Right lobe of liver (tissue), 4 donors: ENCODE measurements around the gene UTP15.

Experiments used
- POLR2A ChIP-seq: fragments of 450-650 bp; IDR thresholded peaks from one replicate; pipeline ENCODE4 v1.6.1; 2017; ENCODE audit warnings: antibody characterized with exemption, mild to moderate bottlenecking
- TF ChIP-seq, protein P1 (sequence below), 4 donors: fragments of 200-600 bp in 3 of 4; fragments of 450-650 bp in 1 of 4; IDR thresholded peaks; one replicate each; pipeline versions ENCODE4 v1.5.1 to v1.8.0; 2016 to 2022; ENCODE audit warnings: antibody characterized with exemption in 4 of 4, mild to moderate bottlenecking in 2 of 4
- donor health status: DM: no; HTN: no; CAD: no.
- donor health status: DM: no; HTN: no; CAD: no.
- donor health status: DM: no; HTN: yes; CAD: no.

DNA sequence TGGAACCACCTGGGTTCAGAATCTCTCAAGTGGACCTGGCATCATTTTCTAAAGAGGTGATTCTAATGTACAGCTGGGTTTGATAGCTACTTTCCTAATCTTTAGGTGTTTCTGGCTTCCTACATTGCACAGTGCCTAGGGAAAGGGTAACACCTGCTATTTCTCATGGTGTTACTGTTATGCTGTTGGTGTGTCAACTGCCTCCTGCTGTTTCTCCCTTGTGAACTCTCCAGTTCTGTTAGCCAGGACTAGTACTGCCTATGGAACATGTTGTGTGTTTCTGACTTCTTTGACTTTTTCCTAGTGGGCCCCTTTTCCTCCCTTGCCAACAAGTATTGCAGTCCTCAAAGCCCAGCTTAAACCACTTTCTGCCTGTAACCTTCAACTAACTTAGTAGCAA lies 66.0 kb downstream of the UTP15 start:
- TF ChIP-seq, protein P1, sequence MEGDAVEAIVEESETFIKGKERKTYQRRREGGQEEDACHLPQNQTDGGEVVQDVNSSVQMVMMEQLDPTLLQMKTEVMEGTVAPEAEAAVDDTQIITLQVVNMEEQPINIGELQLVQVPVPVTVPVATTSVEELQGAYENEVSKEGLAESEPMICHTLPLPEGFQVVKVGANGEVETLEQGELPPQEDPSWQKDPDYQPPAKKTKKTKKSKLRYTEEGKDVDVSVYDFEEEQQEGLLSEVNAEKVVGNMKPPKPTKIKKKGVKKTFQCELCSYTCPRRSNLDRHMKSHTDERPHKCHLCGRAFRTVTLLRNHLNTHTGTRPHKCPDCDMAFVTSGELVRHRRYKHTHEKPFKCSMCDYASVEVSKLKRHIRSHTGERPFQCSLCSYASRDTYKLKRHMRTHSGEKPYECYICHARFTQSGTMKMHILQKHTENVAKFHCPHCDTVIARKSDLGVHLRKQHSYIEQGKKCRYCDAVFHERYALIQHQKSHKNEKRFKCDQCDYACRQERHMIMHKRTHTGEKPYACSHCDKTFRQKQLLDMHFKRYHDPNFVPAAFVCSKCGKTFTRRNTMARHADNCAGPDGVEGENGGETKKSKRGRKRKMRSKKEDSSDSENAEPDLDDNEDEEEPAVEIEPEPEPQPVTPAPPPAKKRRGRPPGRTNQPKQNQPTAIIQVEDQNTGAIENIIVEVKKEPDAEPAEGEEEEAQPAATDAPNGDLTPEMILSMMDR (IDR thresholded peaks at IDR 0.05) = no peak
- TF ChIP-seq POLR2A = no peak
